Measurements from ENCODE around the gene CFAP58. TPM values are rescaled to one million over a fixed set of nuclear protein-coding genes. Genes with fewer than 3 reads are reported as not detected.

The CFAP58 gene
- total and polyA plus RNA-seq, 2 donors (not counting 1 experiment from before 2014, with no cell fraction given) = not detected

DNA sequence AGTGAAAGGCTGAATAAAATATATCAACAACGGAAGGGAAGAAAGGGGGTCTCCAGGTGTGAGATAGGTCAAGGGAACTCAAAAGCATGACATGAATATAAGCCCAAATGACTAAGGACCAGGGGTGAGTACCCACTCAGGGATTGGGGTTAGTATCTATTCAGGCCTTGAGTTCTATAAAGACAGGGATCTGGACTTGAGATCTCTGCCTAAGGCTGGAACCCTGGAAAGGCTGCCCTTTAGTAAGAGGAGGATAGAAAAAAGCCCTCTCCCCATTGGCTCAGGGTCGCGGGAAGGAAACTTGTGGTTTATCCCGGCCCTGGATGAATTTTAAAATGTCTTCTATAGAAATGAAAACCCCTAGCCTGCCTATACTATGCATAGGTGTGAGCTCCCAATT lies 13.0 kb upstream of the CFAP58 start:
- ChIA-PET POLR2A (no interaction called here), CTCF (interaction anchor here (1.3 to 15.7 kb wide), 3 partner anchors 10 to 72 kb away, joined by 4 to 594 read pairs (median 11); partner anchors contain the start of gene GSTO2)
- no peak overlapping the region for H3K4me3 ChIP-seq (ENCODE audit: control extremely low read depth in 1 of 5, extremely low read depth in 1 of 5, insufficient read depth in 1 of 5, low read depth in 2 of 5, low read length in 4 of 5)
- Mint-ChIP-seq H3K4me3 (no peak overlapping the region), H3K27ac (no peak overlapping the region), H3K4me1 (peaks cover 30% of the 10 kb centered on the region), H3K27me3 (no peaks in the 10 kb centered on the region), H3K9me3 (ENCODE audit: insufficient read depth) (no peaks in the 10 kb centered on the region)
- no peaks in the 10 kb centered on the region for H3K36me3 ChIP-seq (replicated peaks in 1 of 2; ENCODE audit: control extremely low read depth in 1 of 2, control insufficient read depth in 1 of 2, extremely low read depth in 1 of 2, insufficient read depth in 2 of 2, low read length in 1 of 2)
- no peak overlapping the region for H2AFZ ChIP-seq (ENCODE audit: insufficient read depth, low read depth, low read length, poor library complexity, severe bottlenecking)
- no peak overlapping the region for H3K9ac ChIP-seq (ENCODE audit: low read length)
- DNase-seq = no peak
- no peaks in the 10 kb centered on the region for H3K9me3 ChIP-seq (ENCODE audit: control extremely low read depth in 1 of 3, control insufficient read depth in 2 of 3, insufficient read depth in 1 of 3, low read length in 2 of 3)
- no peak overlapping the region for H3K27ac ChIP-seq (ENCODE audit: low read length in 2 of 2)
- H4K20me1 ChIP-seq (ENCODE audit: control insufficient read depth, insufficient read depth, low read length, poor library complexity, severe bottlenecking) = peaks cover 18% of the 10 kb centered on the region
- TF ChIP-seq, protein P1, sequence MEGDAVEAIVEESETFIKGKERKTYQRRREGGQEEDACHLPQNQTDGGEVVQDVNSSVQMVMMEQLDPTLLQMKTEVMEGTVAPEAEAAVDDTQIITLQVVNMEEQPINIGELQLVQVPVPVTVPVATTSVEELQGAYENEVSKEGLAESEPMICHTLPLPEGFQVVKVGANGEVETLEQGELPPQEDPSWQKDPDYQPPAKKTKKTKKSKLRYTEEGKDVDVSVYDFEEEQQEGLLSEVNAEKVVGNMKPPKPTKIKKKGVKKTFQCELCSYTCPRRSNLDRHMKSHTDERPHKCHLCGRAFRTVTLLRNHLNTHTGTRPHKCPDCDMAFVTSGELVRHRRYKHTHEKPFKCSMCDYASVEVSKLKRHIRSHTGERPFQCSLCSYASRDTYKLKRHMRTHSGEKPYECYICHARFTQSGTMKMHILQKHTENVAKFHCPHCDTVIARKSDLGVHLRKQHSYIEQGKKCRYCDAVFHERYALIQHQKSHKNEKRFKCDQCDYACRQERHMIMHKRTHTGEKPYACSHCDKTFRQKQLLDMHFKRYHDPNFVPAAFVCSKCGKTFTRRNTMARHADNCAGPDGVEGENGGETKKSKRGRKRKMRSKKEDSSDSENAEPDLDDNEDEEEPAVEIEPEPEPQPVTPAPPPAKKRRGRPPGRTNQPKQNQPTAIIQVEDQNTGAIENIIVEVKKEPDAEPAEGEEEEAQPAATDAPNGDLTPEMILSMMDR (IDR thresholded peaks at IDR 0.05) = no peak
- TF ChIP-seq EZH2 (IDR thresholded peaks at IDR 0.05; ENCODE audit: borderline replicate concordance, insufficient read depth, low read depth, low read length, poor library complexity, severe bottlenecking) = no peak
- ATAC-seq (ENCODE audit: low read depth) = no peak
- no peak overlapping the region for H3K4me2 ChIP-seq (replicated peaks; ENCODE audit: low read depth, low read length, poor library complexity, severe bottlenecking)
- peaks cover 23 to 29% of the 10 kb centered on the region in 2 donors for H3K4me1 ChIP-seq (ENCODE audit: control insufficient read depth in 2 of 2, insufficient read depth in 2 of 2, low read length in 2 of 2)
- WGBS (ENCODE audit: insufficient coverage) = 90% methylated on average over 1 of the region's 4 CpGs
- no peaks in the 10 kb centered on the region for H3K27me3 ChIP-seq (replicated peaks in 1 of 4; ENCODE audit: control extremely low read depth in 1 of 4, control insufficient read depth in 3 of 4, insufficient read depth in 4 of 4, low read length in 3 of 4)
- H3K79me2 ChIP-seq (ENCODE audit: control insufficient read depth, insufficient read depth, low read length) = peaks cover 33% of the 10 kb centered on the region
- intact Hi-C loops (cut with micrococcal nuclease) = no loop called here

DNA sequence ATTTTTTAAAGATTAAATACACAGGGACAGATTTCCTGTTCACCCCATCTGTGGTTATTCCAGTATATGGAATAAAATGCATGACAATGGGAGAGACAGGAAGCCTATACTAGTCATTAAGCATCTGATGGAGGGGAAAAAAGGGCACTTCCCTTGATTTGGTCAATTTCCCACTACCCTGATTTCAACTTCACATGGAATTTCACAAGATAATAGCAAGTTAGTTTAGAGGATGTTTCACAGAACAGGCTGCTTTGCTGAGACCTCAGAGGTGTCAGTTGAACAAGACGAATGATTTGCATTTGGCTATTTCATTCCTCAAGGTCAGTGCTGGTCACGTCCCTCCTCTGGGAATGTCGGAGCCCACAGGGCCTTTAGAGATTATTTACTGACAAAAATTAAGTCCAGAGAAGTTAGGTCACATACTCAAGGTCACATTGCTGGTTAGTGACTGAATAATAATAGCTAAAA lies 10.7 kb upstream of the CFAP58 start:
- CTCF ChIA-PET = interaction anchor here (1.0 to 15.7 kb wide), 2 partner anchors 29 to 51 kb away, joined by 3 to 594 read pairs; no protein-coding TSS in a partner anchor
- no peaks in the 10 kb centered on the region for H4K20me1 ChIP-seq (ENCODE audit: control insufficient read depth, insufficient read depth, low read length, poor library complexity, severe bottlenecking)
- ATAC-seq (ENCODE audit: low read depth) = no peak
- H3K4me3 Mint-ChIP-seq = no peak overlapping the region
- no peak for TF ChIP-seq EZH2 (IDR thresholded peaks at IDR 0.05; ENCODE audit: borderline replicate concordance, insufficient read depth, low read depth, low read length, poor library complexity, severe bottlenecking)
- TF ChIP-seq, protein P1 (IDR thresholded peaks at IDR 0.05) = no peak
- H3K9me3 Mint-ChIP-seq (ENCODE audit: insufficient read depth) = no peaks in the 10 kb centered on the region
- H3K4me1 Mint-ChIP-seq = peaks cover 23% of the 10 kb centered on the region
- no peaks in the 10 kb centered on the region for H3K9me3 ChIP-seq (ENCODE audit: control extremely low read depth in 1 of 3, control insufficient read depth in 2 of 3, insufficient read depth in 1 of 3, low read length in 2 of 3)
- H3K27me3 ChIP-seq (replicated peaks in 1 of 4; ENCODE audit: control extremely low read depth in 1 of 4, control insufficient read depth in 3 of 4, insufficient read depth in 4 of 4, low read length in 3 of 4) = no peaks in the 10 kb centered on the region
- H3K36me3 ChIP-seq (replicated peaks in 1 of 2; ENCODE audit: control extremely low read depth in 1 of 2, control insufficient read depth in 1 of 2, extremely low read depth in 1 of 2, insufficient read depth in 2 of 2, low read length in 1 of 2) = no peaks in the 10 kb centered on the region
- no peak overlapping the region for H3K27ac ChIP-seq (ENCODE audit: low read length in 2 of 2)
- H3K9ac ChIP-seq (ENCODE audit: low read length) = no peak overlapping the region
- H3K27me3 Mint-ChIP-seq = no peaks in the 10 kb centered on the region
- no peak for DNase-seq
- no peak overlapping the region for H3K4me3 ChIP-seq (ENCODE audit: control extremely low read depth in 1 of 5, extremely low read depth in 1 of 5, insufficient read depth in 1 of 5, low read depth in 2 of 5, low read length in 4 of 5)
- H3K4me1 ChIP-seq (ENCODE audit: control insufficient read depth in 2 of 2, insufficient read depth in 2 of 2, low read length in 2 of 2) = peaks cover 13 to 31% of the 10 kb centered on the region in 2 donors
- H3K27ac Mint-ChIP-seq = no peak overlapping the region
- POLR2A ChIA-PET = no interaction called here
- WGBS (ENCODE audit: insufficient coverage) = 100% methylated on average over 1 of the region's 3 CpGs
- H3K4me2 ChIP-seq (replicated peaks; ENCODE audit: low read depth, low read length, poor library complexity, severe bottlenecking) = no peak overlapping the region
- intact Hi-C loops (cut with micrococcal nuclease) = no loop called here
- H2AFZ ChIP-seq (ENCODE audit: insufficient read depth, low read depth, low read length, poor library complexity, severe bottlenecking) = no peak overlapping the region
- H3K79me2 ChIP-seq (ENCODE audit: control insufficient read depth, insufficient read depth, low read length) = peaks cover 9% of the 10 kb centered on the region

Data from B cell (primary cell).